AML-193 (cell line): ENCODE data around the gene SEMA3D.

Source experiments
- DNase-seq, 2 experiments: peaks; one replicate each; lab custom pipeline; 2025; lab: John Stamatoyannopoulos, UW

SEMA3D gene

GRCh38 chr7:85184599-85185423 is 2.0 kb downstream of the SEMA3D start:
- DNase-seq = no peak

GRCh38 chr7:85183296-85183695 is 3.6 kb downstream of the SEMA3D start:
- no peak for DNase-seq

- DNase-seq = no peak
These were observed 8.1 kb downstream of the SEMA3D start for GRCh38 chr7:85178531-85179298.

GRCh38 chr7:85177316-85177715 is 9.5 kb downstream of the SEMA3D start:
- DNase-seq = no peak

- DNase-seq = no peak
These were observed 10.7 kb downstream of the SEMA3D start for GRCh38 chr7:85176197-85176596.

GRCh38 chr7:85175217-85175616 is 11.6 kb downstream of the SEMA3D start:
- DNase-seq = no peak

- DNase-seq = no peak
These were observed 14.3 kb downstream of the SEMA3D start for GRCh38 chr7:85172530-85172941.

- no peak for DNase-seq
These were observed 19.2 kb downstream of the SEMA3D start for GRCh38 chr7:85167636-85168035.

GRCh38 chr7:85165263-85165662 is 21.6 kb downstream of the SEMA3D start:
- DNase-seq = no peak

GRCh38 chr7:85164376-85164775 is 22.5 kb downstream of the SEMA3D start:
- no peak for DNase-seq

- no peak for DNase-seq
These were observed 24.1 kb downstream of the SEMA3D start for GRCh38 chr7:85162721-85163120.

GRCh38 chr7:85160223-85160622 is 26.6 kb downstream of the SEMA3D start:
- DNase-seq = no peak

GRCh38 chr7:85159003-85159402 is 27.9 kb downstream of the SEMA3D start:
- DNase-seq = no peak

- no peak for DNase-seq
These were observed 30.1 kb downstream of the SEMA3D start for GRCh38 chr7:85156661-85157208.

GRCh38 chr7:85154282-85154937 is 32.4 kb downstream of the SEMA3D start:
- no peak for DNase-seq

GRCh38 chr7:85153715-85154114 is 33.1 kb downstream of the SEMA3D start:
- DNase-seq = no peak

- no peak for DNase-seq
These were observed 36.2 kb downstream of the SEMA3D start for GRCh38 chr7:85150624-85151023.

- DNase-seq = no peak
These were observed 42.1 kb downstream of the SEMA3D start for GRCh38 chr7:85144771-85145170.

- DNase-seq = no peak
These were observed 50.9 kb downstream of the SEMA3D start for GRCh38 chr7:85135977-85136376.

- DNase-seq = no peak
These were observed 53.3 kb downstream of the SEMA3D start for GRCh38 chr7:85133560-85133959.

GRCh38 chr7:85133006-85133405 is 53.9 kb downstream of the SEMA3D start:
- no peak for DNase-seq

GRCh38 chr7:85130702-85131101 is 56.2 kb downstream of the SEMA3D start:
- no peak for DNase-seq
